KOPT-K1 (cell line): ENCODE data around the gene NT5C3A.

Experiments used
- H3K27ac ChIP-seq: fragments of 200-600 bp; sonication (generic); 2 replicates; pipeline ENCODE4 v1.5.1; 2016; ENCODE audit warnings: antibody characterized with exemption, mild to moderate bottlenecking, low read depth, low read length; ENCODE audit not compliant: poor library complexity, severe bottlenecking
- H3K36me3 ChIP-seq: fragments of 200-600 bp; sonication (generic); 2 replicates; pipeline ENCODE4 v1.5.1; 2017; ENCODE audit warnings: antibody characterized with exemption, mild to moderate bottlenecking, low read length, moderate library complexity; ENCODE audit not compliant: insufficient read depth
- H3K9me3 ChIP-seq: fragments of 200-600 bp; sonication (generic); 2 replicates; pipeline ENCODE4 v1.5.1; 2017; ENCODE audit warnings: antibody characterized with exemption, low read length, mild to moderate bottlenecking; ENCODE audit not compliant: insufficient read depth, poor library complexity, severe bottlenecking

Gene NT5C3A

GRCh38 chr7:33089142-33089541 is 26.6 kb upstream of the NT5C3A start:
- Histone ChIP-seq H3K36me3 (peaks cover 14% of the 10 kb centered on the region), H3K27ac (no peak overlapping the region), H3K9me3 (peaks cover 4% of the 10 kb centered on the region)

DNA sequence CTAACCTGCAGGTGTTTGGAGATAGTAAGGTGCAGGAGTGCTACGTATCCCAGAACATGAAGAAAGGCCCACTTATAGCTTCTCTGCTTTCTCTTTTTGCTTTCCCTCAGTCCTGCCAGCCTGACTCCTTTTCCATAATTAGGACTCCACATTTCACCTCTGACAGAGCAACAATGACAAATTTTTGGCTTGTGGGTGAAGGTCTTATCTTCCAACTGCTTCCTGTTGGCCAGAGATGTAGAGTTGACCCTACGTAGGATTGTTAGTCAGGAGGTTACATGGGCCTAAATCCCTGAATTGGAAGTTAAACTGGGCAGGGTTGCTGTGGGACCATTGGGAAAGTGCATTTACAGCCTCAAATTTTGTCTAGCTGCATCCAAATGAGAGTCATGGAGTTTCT is 25.3 kb upstream of the NT5C3A start:
- peaks cover 4% of the 10 kb centered on the region for H3K9me3 ChIP-seq
- no peak overlapping the region for H3K27ac ChIP-seq
- peaks cover 1% of the 10 kb centered on the region; the same call in 1 of the 2 replicates for H3K36me3 ChIP-seq

- Histone ChIP-seq H3K9me3 (peaks cover 4% of the 10 kb centered on the region), H3K27ac (no peak overlapping the region), H3K36me3 (no peaks in the 10 kb centered on the region; the same call in 1 of the 2 replicates)
These were observed 24.8 kb upstream of the NT5C3A start for GRCh38 chr7:33087356-33087755.

DNA sequence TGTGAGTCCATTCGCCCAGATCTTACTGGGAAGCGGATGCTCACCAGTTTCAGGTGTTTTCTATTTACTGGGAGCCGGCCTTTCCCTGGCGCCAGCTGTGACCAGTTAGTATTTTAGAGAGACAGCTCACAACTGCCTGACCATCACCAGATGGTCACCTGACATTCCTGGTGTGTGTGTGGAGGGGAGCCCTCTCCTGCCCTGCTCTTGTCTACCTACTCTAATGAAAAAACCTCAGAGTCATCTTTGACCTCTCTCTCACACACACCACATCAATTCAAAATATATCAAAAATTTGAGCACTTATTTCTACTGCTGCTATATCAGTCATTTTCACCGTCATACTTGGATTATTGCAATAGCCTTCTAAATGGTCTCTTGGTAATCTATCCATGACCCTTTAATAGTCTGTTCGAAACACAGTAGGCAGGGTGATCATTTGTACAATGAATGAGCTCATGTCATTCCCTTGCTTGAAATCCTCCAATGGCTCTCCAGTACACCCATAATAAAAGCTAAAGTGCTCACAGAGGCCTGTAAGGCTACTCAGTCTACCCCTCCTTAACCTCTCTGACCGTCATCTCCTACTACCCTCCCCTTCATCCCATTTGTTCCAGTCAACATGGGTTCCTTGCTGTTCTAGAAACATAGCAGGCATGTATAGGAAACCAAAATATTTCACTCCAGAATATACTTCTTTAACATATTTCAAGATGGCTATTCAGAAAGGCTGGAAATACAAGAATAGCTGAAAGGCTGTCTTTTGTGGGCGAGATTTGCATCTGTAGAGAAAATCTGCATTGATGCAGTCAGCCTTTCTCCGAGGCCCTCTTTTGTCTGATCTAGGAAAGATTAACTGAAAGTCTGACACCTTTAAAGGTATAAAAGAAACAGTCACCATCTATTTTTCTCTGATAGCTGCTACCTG is 17.5 kb upstream of the NT5C3A start:
- H3K9me3 ChIP-seq, result no peaks in the 10 kb centered on the region
- no peaks in the 10 kb centered on the region for H3K36me3 ChIP-seq
- no peak overlapping the region for H3K27ac ChIP-seq

DNA sequence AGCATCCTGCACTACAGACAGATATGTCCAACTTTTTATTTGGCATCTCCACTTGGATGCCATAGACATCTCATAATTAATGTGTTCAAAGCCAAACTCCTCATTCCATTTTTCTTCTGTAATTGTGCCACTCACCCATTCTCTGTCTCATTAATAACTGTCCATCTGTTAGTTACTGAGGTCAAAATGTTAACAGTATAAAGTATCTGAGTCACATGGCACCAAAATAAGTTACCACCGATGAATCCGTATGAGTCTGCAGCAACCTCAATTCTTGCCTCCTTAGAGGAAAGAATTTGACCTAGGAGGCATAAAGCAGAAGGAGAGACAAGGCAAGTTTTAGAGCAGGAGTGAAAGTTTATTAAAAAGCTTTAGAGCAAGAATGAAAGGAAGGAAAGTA is 16.5 kb upstream of the NT5C3A start:
- H3K9me3 ChIP-seq, result no peaks in the 10 kb centered on the region
- no peaks in the 10 kb centered on the region for H3K36me3 ChIP-seq
- H3K27ac ChIP-seq, result no peak overlapping the region

GRCh38 chr7:33076737-33077136 is 14.2 kb upstream of the NT5C3A start:
- no peak overlapping the region for H3K27ac ChIP-seq
- H3K36me3 ChIP-seq, result no peaks in the 10 kb centered on the region
- peaks cover 9% of the 10 kb centered on the region for H3K9me3 ChIP-seq

DNA sequence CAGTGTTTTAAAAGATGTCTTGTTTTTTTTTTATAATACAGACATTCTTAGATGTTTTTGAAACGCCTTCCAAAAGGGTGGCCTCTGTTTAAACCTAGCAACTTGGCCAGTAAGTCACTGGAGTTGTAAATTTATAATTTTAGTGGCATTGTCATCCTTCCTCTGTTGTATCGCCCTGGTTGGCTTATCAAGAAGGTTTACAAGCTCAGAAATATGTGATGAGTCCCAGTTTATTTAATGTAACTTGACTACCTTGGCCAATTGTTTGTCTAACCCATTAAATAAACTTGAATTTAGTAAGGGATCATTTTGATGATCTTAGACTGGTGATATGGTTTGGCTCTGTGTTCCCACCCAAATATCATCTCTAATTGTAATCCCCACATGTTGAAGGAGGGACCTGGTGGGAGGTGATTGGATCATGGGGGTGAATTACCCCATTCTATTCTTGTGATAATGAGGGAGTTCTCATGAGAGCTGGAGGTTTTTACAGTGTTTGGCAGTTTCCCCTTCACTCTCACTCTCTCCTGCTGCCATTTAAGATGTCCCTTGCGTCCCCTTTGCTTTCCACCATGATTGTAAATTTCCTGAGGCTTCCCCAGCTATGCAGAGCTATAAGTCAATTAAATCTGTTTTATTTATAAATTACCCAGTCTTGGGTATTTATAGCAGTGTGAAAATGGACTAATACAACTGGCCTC is 13.4 kb upstream of the NT5C3A start:
- Histone ChIP-seq H3K27ac (no peak overlapping the region), H3K36me3 (no peaks in the 10 kb centered on the region), H3K9me3 (peaks cover 16% of the 10 kb centered on the region)

DNA sequence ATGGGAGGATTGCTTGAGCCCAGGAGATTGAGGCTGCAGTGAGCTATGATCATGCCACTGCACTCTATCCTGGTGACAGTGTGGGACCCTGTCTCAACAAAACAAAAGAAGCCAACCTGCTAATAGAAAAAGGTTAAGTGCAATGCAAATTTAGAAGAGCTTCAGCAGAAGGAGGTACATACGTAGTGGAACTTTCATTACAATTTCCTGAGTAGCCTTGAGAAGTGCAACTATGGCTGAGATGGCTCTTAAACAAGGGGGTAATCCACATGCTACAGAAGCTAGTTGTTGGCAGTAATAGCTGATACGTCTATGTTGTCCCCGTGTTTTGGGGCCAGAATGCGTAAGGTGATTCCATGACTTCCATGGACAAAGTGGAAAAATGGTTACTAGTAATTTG is 10.7 kb upstream of the NT5C3A start:
- Histone ChIP-seq H3K9me3 (peaks cover 34% of the 10 kb centered on the region), H3K27ac (no peak overlapping the region), H3K36me3 (no peaks in the 10 kb centered on the region)

DNA sequence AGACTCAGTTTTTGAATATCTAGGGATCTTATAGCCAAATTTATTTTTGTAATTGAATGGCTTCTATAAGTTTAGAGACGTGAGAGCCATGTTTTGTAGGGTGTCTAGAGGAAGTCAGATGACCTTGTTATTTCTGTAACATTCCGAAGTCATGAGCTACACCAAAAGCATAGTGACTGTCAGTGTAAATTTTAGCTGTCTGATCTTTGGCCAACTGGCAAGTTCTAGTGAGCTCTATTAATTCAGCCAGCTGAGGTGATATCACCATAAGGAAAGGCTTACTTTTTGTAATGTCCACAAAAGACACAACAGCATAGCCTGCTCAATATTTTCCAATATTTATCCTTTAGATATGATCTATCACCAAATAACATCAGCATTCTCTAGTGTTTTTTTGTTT is 9.9 kb upstream of the NT5C3A start:
- Histone ChIP-seq H3K27ac (no peak overlapping the region), H3K36me3 (no peaks in the 10 kb centered on the region), H3K9me3 (peaks cover 34% of the 10 kb centered on the region)

DNA sequence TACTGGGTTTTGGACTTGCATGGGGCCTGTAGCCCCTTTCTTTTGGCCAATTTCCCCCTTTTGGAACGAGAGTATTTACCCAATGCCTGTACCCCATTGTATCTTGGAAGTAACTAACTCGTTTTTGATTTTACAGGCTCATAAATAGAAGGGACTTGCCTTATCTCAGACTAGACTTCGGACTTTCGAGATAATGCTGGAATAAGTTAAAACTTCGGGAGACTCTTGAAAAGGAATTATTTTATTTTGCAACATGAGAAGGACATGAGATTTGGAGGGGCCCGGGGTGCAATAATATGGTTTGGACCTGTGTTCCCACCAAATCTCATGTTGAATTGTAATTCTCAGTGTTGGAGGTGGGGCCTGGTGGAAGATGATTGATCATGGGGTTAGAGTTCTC is 8.3 kb upstream of the NT5C3A start:
- Histone ChIP-seq H3K27ac (no peak overlapping the region), H3K9me3 (peaks cover 39% of the 10 kb centered on the region), H3K36me3 (no peaks in the 10 kb centered on the region)

- Histone ChIP-seq H3K9me3 (peaks cover 42% of the 10 kb centered on the region), H3K27ac (no peak overlapping the region), H3K36me3 (no peaks in the 10 kb centered on the region)
These were observed 7.7 kb upstream of the NT5C3A start for GRCh38 chr7:33070277-33070676.

GRCh38 chr7:33067921-33068320 is 5.3 kb upstream of the NT5C3A start:
- H3K9me3 ChIP-seq, result peaks cover 33% of the 10 kb centered on the region
- H3K36me3 ChIP-seq, result no peaks in the 10 kb centered on the region
- H3K27ac ChIP-seq, result no peak overlapping the region

GRCh38 chr7:33066771-33067170 is 4.2 kb upstream of the NT5C3A start:
- Histone ChIP-seq H3K27ac (no peak overlapping the region), H3K36me3 (no peaks in the 10 kb centered on the region), H3K9me3 (peaks cover 33% of the 10 kb centered on the region)

DNA sequence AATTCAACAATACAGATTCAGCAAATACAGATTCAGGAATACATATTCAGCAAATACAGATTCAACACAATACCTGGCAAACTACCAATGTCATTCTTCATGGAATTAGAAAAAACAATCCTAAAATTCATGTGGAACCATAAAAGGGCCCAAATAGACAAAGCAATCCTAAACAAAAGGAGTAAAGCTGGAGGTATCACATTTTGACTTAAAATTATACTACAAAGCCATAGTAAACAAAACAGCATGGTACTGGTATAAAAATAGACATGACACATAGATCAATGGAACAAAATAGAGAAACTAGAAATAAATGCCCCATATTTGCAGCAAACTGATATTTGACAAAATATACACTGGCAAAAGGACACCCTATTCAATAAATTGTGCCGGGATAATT is 3.4 kb upstream of the NT5C3A start:
- Histone ChIP-seq H3K36me3 (no peaks in the 10 kb centered on the region), H3K9me3 (peaks cover 27% of the 10 kb centered on the region)

GRCh38 chr7:33062782-33063443 is 337 bp upstream of the NT5C3A start:
- Histone ChIP-seq H3K9me3 (peaks cover 8% of the 10 kb centered on the region), H3K27ac (peak overlapping the region; percentile 80), H3K36me3 (peaks cover 8% of the 10 kb centered on the region; the same call in 1 of the 2 replicates)

More for the DNA sequence above, 3.4 kb upstream of the NT5C3A start:
- H3K27ac ChIP-seq, result no peak overlapping the region
